ENCODE results near the gene DMRT1.

DNA sequence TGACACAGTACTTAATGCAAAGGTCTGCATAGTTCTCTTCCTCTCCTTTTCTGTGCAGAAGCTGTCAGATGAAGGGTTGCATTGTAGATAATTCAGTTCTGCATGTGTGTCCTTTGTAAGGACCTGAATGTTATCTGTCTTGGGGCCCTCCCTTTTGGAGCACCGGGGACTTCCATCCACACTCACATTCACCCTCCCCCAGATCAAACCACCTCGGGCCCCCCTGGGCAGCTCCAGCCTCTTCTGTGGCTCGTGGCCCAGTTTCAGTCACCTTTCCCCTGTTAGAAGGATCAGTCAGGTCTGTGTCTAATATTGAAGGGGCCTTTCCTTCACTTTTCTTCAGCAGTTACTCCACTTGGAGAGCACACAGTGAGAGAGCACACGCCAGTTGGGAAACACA is 11.0 kb downstream of the DMRT1 start:
- TF ChIP-seq, protein P1, sequence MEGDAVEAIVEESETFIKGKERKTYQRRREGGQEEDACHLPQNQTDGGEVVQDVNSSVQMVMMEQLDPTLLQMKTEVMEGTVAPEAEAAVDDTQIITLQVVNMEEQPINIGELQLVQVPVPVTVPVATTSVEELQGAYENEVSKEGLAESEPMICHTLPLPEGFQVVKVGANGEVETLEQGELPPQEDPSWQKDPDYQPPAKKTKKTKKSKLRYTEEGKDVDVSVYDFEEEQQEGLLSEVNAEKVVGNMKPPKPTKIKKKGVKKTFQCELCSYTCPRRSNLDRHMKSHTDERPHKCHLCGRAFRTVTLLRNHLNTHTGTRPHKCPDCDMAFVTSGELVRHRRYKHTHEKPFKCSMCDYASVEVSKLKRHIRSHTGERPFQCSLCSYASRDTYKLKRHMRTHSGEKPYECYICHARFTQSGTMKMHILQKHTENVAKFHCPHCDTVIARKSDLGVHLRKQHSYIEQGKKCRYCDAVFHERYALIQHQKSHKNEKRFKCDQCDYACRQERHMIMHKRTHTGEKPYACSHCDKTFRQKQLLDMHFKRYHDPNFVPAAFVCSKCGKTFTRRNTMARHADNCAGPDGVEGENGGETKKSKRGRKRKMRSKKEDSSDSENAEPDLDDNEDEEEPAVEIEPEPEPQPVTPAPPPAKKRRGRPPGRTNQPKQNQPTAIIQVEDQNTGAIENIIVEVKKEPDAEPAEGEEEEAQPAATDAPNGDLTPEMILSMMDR (IDR thresholded peaks at IDR 0.05), result no peak
- TF ChIP-seq POLR2A (IDR thresholded peaks at IDR 0.05), result no peak

Data from tibial nerve (tissue), 3 donors.